ENCODE data around the gene PAPPA2. TPM values are rescaled to one million over a fixed set of nuclear protein-coding genes. Genes with fewer than 3 reads are reported as not detected.

PAPPA2 gene
- total RNA-seq, 1 experiment from 2014 or later = 0.81 TPM

DNA sequence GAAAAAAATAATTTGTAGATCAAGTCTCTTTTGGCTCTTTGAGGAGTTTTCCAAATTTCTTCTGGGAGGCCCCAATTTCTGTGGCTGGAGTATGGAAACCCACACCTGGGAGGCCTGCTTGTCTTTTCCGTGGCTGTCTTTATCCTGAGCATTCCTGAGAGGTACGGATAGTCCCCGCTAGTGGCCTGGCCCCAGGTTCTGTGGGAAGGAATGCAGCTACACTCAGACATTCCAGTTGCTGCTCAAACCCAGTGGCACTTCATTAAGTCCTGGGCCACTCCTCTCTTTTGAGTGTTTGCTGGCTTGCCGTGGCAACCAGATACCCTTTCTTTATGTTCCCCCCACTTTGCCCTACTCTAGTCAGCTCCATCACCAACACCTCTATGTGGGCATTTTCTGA, 391.1 kb downstream of the PAPPA2 start:
- Histone ChIP-seq H2BK20ac (ENCODE audit: low read depth, low read length, poor library complexity, severe bottlenecking) (no peak overlapping the region), H3K4me2 (ENCODE audit: insufficient read depth, insufficient read length, low read length) (no peak overlapping the region), H3K27ac (ENCODE audit: insufficient read length, low read depth, low read length) (no peak overlapping the region), H2AFZ (ENCODE audit: low read length) (no peak overlapping the region), H2BK5ac (ENCODE audit: insufficient read length, low read length) (no peak overlapping the region), H3K56ac (ENCODE audit: insufficient read length, low read depth, low read length) (no peak overlapping the region), H3K4me1 (ENCODE audit: insufficient read depth, low read length) (no peaks in the 10 kb centered on the region), H4K20me1 (ENCODE audit: control insufficient read depth, insufficient read depth, insufficient read length) (no peaks in the 10 kb centered on the region), H3K4ac (ENCODE audit: low read depth, low read length) (no peak overlapping the region), H3K18ac (ENCODE audit: insufficient read length, low read depth, low read length) (no peak overlapping the region), H3K9me3 (ENCODE audit: control insufficient read depth, low read depth, low read length) (no peaks in the 10 kb centered on the region), H3K79me2 (ENCODE audit: insufficient read depth, low read length) (no peaks in the 10 kb centered on the region), H2BK12ac (ENCODE audit: insufficient read length, low read depth, low read length) (no peak overlapping the region), H4K8ac (replicated peaks; ENCODE audit: insufficient read length, low read depth, low read length) (no peak overlapping the region), H3K79me1 (ENCODE audit: insufficient read depth, low read depth, low read length, poor library complexity, severe bottlenecking) (no peaks in the 10 kb centered on the region), H3K23me2 (ENCODE audit: insufficient read length, low read depth, low read length, poor library complexity, severe bottlenecking) (no peaks in the 10 kb centered on the region), H2AK5ac (ENCODE audit: insufficient read length, low read length) (no peak overlapping the region), H3K9ac (ENCODE audit: extremely low read depth, insufficient read length, low read length) (no peak overlapping the region), H3K14ac (ENCODE audit: insufficient read depth, low read length) (no peak overlapping the region), H2BK120ac (ENCODE audit: low read depth, low read length, poor library complexity, severe bottlenecking) (no peak overlapping the region), H3T11ph (ENCODE audit: low read length) (no peak overlapping the region), H4K91ac (ENCODE audit: insufficient read length, low read depth, low read length) (no peak overlapping the region), H2BK15ac (ENCODE audit: low read depth, low read length) (no peak overlapping the region), H3K27me3 (ENCODE audit: insufficient read depth, low read length) (no peaks in the 10 kb centered on the region), H3K23ac (ENCODE audit: insufficient read length, low read depth, low read length) (no peak overlapping the region), H4K5ac (ENCODE audit: insufficient read length, low read depth, low read length) (no peak overlapping the region)
- Mint-ChIP-seq H3K36me3 (ENCODE audit: insufficient read depth in 1 of 3, low read depth in 3 of 3) (no peaks in the 10 kb centered on the region; a peak in 1 of 7 replicates), H3K27me3 (ENCODE audit: low read depth) (peaks cover 2% of the 10 kb centered on the region; the same call in 1 of the 2 replicates), H3K9me3 (no peaks in the 10 kb centered on the region), H3K27ac (no peak overlapping the region), H3K4me1 (no peaks in the 10 kb centered on the region), H3K4me3 (no peak overlapping the region)
- no peak for DNase-seq
- TF ChIP-seq, protein P1, sequence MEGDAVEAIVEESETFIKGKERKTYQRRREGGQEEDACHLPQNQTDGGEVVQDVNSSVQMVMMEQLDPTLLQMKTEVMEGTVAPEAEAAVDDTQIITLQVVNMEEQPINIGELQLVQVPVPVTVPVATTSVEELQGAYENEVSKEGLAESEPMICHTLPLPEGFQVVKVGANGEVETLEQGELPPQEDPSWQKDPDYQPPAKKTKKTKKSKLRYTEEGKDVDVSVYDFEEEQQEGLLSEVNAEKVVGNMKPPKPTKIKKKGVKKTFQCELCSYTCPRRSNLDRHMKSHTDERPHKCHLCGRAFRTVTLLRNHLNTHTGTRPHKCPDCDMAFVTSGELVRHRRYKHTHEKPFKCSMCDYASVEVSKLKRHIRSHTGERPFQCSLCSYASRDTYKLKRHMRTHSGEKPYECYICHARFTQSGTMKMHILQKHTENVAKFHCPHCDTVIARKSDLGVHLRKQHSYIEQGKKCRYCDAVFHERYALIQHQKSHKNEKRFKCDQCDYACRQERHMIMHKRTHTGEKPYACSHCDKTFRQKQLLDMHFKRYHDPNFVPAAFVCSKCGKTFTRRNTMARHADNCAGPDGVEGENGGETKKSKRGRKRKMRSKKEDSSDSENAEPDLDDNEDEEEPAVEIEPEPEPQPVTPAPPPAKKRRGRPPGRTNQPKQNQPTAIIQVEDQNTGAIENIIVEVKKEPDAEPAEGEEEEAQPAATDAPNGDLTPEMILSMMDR (conservative IDR thresholded peaks at IDR 0.05) = no peak
- WGBS (ENCODE audit: extremely low coverage, insufficient read length, low lambda C conversion rate) = no CpG with 5 or more reads among the region's 4 CpGs
